HG03095 (cell line): ENCODE measurements around the gene FBXO10.
A peak's percentile ranks its signal among the peaks of the same experiment; 100 is the strongest.

Experiments
- ATAC-seq: cut with Tn5 transposase; IDR thresholded peaks from one replicate; pipeline ENCODE4 v1.9.1; 2021; ENCODE audit warnings: moderate library complexity; ENCODE audit not compliant: unreplicated experiment

FBXO10 gene

GRCh38 chr9:37551888-37552287 is 24.3 kb downstream of the FBXO10 start:
- no peak for ATAC-seq

- no peak for ATAC-seq
Measured at GRCh38 chr9:37551468-37551867, 24.7 kb downstream of the FBXO10 start.

- no peak for ATAC-seq
Measured at GRCh38 chr9:37550781-37551180, 25.4 kb downstream of the FBXO10 start.

- ATAC-seq = no peak
Measured at GRCh38 chr9:37549527-37549926, 26.7 kb downstream of the FBXO10 start.

GRCh38 chr9:37547328-37547878 is 28.8 kb downstream of the FBXO10 start:
- no peak for ATAC-seq

GRCh38 chr9:37543468-37543867 is 32.7 kb downstream of the FBXO10 start:
- no peak for ATAC-seq

GRCh38 chr9:37542895-37543294 is 33.3 kb downstream of the FBXO10 start:
- ATAC-seq = no peak

GRCh38 chr9:37542488-37542887 is 33.7 kb downstream of the FBXO10 start:
- ATAC-seq = no peak

- ATAC-seq = no peak
Measured at GRCh38 chr9:37541465-37541864, 34.7 kb downstream of the FBXO10 start.

GRCh38 chr9:37540634-37541033 is 35.5 kb downstream of the FBXO10 start:
- no peak for ATAC-seq

GRCh38 chr9:37539634-37540033 is 36.5 kb downstream of the FBXO10 start:
- ATAC-seq = no peak

- no peak for ATAC-seq
Measured at GRCh38 chr9:37538099-37538498, 38.1 kb downstream of the FBXO10 start.

GRCh38 chr9:37534901-37535300 is 41.3 kb downstream of the FBXO10 start:
- no peak for ATAC-seq

GRCh38 chr9:37534412-37534811 is 41.8 kb downstream of the FBXO10 start:
- ATAC-seq = no peak

- ATAC-seq = peak; percentile 67
Measured at GRCh38 chr9:37531699-37532098, 44.5 kb downstream of the FBXO10 start.

- peak; percentile 44 for ATAC-seq
Measured at GRCh38 chr9:37528652-37529471, 47.3 kb downstream of the FBXO10 start.

- ATAC-seq = no peak
Measured at GRCh38 chr9:37523916-37524315, 52.3 kb downstream of the FBXO10 start.

GRCh38 chr9:37522971-37523370 is 53.2 kb downstream of the FBXO10 start:
- no peak for ATAC-seq

- ATAC-seq = no peak
Measured at GRCh38 chr9:37521111-37521510, 55.1 kb downstream of the FBXO10 start.

- ATAC-seq = no peak
Measured at GRCh38 chr9:37520641-37521040, 55.5 kb downstream of the FBXO10 start.

- ATAC-seq = no peak
Measured at GRCh38 chr9:37517923-37518322, 58.3 kb downstream of the FBXO10 start.

GRCh38 chr9:37515620-37516258 is 60.4 kb downstream of the FBXO10 start:
- no peak for ATAC-seq
